GM12874 (cell line): ENCODE measurements around the gene UCN.

Source experiments
- TF ChIP-seq, protein P1 (sequence below): IDR thresholded peaks from 2 replicates; pipeline ENCODE4 v1.5.1; 2011; ENCODE audit warnings: low read depth, mild to moderate bottlenecking, control low read depth, low read length, moderate library complexity; ENCODE audit not compliant: insufficient read depth

The UCN gene

DNA sequence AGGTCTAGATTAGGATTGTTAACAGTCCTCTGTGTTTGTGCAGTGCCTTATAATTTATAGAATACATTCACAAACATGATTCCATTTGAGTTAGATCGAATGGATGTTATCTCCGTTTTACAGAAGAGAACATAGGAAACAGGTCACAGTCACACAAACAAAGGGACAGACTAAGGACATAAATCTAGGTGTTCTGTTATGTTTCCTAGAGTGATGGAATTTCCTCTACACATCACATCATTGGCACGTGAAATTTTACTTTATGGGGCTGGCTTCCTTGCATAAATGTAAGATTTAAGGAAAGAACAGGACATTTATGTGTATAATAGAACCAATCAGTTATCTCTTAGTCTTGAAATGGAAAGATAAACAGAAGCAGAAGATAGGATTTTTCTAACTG lies 19.6 kb downstream of the UCN start:
- TF ChIP-seq, protein P1, sequence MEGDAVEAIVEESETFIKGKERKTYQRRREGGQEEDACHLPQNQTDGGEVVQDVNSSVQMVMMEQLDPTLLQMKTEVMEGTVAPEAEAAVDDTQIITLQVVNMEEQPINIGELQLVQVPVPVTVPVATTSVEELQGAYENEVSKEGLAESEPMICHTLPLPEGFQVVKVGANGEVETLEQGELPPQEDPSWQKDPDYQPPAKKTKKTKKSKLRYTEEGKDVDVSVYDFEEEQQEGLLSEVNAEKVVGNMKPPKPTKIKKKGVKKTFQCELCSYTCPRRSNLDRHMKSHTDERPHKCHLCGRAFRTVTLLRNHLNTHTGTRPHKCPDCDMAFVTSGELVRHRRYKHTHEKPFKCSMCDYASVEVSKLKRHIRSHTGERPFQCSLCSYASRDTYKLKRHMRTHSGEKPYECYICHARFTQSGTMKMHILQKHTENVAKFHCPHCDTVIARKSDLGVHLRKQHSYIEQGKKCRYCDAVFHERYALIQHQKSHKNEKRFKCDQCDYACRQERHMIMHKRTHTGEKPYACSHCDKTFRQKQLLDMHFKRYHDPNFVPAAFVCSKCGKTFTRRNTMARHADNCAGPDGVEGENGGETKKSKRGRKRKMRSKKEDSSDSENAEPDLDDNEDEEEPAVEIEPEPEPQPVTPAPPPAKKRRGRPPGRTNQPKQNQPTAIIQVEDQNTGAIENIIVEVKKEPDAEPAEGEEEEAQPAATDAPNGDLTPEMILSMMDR, result no peak

DNA sequence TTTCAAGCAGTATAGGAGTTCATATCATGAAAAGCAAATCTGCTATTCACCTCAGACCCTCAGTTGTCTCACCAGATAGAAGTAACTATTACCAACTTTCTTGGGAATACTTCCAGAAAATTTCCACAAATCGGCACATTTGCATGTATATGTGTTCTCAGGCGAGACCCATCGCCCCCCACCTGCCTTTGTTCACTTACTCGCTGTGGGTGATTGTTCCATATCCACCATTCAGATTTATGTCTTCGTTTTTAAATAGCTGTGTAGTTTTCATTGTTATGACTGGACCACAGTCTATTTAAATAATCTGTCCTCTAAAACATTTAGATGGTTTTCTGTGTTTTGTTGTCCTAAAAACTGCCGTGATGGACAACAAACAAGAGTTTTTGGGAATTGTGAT lies 22.8 kb downstream of the UCN start:
- TF ChIP-seq, protein P1, result no peak

DNA sequence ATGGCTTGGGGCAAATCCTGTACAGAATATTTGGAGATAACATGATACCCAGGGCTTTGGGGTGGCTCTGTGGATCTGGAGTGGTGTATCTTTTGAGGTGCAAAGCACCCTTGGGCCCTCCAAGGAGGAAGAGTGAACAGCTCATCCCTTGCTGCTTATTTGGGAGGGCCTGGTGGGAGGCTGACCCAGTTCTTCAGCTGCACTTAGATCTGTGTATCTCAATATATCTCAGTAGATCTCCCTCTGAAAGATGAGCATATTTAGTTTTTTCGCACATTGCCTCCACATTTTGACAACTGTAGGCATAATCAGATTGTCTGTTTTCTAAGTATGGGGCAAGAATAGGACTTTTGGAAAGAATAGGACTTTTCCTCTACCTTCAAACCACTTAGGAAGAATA lies 23.2 kb downstream of the UCN start:
- TF ChIP-seq, protein P1, result no peak

DNA sequence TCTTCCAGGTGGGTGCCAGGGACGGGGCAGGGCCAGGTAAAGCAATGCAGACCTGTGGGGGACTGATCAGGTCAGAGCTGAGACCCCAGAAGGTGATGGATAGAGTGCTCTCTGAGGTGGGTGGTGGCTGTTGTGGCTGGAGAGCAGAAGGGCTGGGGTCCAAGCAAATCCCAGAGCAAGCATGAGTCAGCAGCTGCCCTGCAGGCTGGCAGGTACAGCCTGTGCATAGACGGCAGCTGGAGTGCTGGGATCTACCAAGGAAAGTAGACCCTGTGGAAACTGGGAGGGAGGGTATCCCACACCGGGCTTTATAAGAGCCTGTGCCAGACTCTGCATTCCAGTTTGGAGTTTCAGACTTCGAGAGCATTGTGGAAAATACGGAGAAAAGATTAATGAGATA lies 25.4 kb downstream of the UCN start:
- TF ChIP-seq, protein P1, result no peak

DNA sequence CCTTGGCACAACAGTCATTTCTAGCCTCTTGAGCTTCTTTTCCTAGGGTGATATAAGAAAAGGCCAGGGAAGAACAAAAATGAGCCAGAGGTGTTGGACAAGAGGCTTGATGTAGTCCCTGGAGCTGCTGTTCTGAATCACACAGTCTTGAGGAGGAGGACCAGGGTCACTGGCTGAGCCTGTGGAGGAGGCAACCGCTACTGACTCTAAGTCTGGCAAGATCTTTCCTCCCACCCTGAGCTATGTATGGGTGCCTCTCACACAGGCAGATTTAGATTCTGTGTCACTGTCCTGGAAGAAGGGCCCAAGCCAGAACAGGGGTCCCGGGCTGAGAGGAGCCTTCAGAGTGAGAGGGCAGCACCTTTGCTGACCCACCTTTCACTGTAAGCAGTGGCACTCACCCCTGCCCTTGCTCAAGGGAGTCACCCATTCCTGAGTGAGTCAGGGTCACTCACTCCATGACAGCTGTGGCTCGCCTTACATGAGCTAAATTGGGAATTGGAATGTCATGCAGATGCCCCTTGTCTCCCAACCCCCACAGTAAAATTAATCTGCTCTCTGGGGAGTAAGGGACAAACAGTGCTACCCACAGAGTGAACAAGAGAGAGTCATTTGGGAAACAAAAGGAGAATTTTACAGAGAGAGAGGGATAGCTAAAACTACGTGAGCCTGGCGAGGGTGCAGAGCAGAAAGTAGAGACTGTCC lies 26.2 kb downstream of the UCN start, which contains the start of gene TRIM54:
TRIM54 (plus strand) TSS at position 575 of the 705 bp plus-strand sequence. CDS start 303 bp downstream, outside the sequence.
- TF ChIP-seq, protein P1, result no peak

DNA sequence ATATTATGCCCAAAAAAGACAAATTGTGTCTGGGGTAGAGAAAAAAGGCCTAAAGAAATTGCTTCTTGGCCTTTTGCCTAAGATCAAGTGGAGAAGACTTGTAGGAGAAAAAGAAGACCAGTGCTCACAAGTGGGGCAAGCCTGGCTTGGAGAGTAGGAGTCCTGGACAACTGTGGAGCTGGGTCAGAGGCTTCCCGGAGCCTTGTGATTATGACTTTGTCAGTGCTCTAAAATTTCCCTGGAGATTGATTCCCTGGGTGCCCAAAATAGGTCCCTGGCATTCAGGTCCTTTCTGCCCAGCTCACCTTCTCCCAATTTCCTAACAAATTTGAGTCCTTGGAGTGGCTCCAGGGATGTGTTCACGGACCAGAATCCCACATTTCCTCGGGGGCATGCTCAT lies 26.8 kb downstream of the UCN start:
- TF ChIP-seq, protein P1, result no peak

DNA sequence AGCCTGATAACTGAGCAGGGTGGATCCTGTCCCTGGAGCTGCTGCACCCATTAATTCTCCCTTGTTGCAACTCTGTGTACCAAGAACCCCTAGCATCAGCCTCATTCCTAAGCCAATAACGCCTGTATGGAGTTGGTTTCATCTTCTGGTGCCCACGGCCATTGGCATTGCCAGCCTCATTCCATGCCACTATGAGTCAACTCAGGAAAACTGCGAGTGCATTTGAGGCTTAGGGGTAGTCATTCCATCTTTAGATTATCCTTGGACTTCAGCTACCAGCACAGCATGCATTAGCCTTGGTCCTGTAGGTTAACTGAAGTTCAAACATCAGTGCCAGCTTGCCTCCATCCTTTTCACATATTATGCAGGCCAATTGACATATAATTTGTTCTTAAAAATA lies 27.4 kb downstream of the UCN start:
- TF ChIP-seq, protein P1, result no peak
